Measurements from ENCODE around the gene MRPL27. TPM values are rescaled to one million over a fixed set of nuclear protein-coding genes. Genes with fewer than 3 reads are reported as not detected.
"Not testable (repeated sequence)": the region's sequence is repeated elsewhere in the genome, so short reads cannot be mapped to it uniquely, and the experiment has no call there.

The MRPL27 gene
- total RNA-seq: 38.7 TPM

- FAIRE-seq (no peak), DNase-seq (ENCODE audit: low spot score in 2 of 2) (peak; percentile 73 to 89)
These were observed at the start of gene MRPL27, which contains the start of gene EME1 for GRCh38 chr17:50372758-50373556. Gene MRPL27, minus strand, starts transcription at chr17:50373184. Its CDS starts 14 bp downstream, at chr17:50373170. Gene EME1, plus strand, starts transcription at chr17:50373229. Its CDS starts 1,980 bp downstream, at chr17:50375209.

GRCh38 chr17:50422738-50423137 is 49.8 kb upstream of the MRPL27 start:
- no peak for FAIRE-seq
- DNase-seq (ENCODE audit: low spot score in 2 of 2): no peak

- no peak for DNase-seq (ENCODE audit: low spot score in 2 of 2)
- FAIRE-seq: no peak
These were observed 48.5 kb upstream of the MRPL27 start for GRCh38 chr17:50421308-50422051.

GRCh38 chr17:50420419-50421112 is 47.6 kb upstream of the MRPL27 start:
- DNase-seq (ENCODE audit: low spot score in 2 of 2) (no peak), FAIRE-seq (no peak)

- not testable (repeated sequence) for DNase-seq (ENCODE audit: low spot score in 2 of 2); FAIRE-seq
These were observed 46.6 kb upstream of the MRPL27 start for GRCh38 chr17:50419577-50419976.

- FAIRE-seq (no peak), DNase-seq (ENCODE audit: low spot score in 2 of 2) (no peak)
These were observed 41.8 kb upstream of the MRPL27 start for GRCh38 chr17:50414808-50415207.

- DNase-seq (ENCODE audit: low spot score in 2 of 2) (no peak), FAIRE-seq (no peak)
These were observed 39.3 kb upstream of the MRPL27 start for GRCh38 chr17:50412188-50412732.

GRCh38 chr17:50407921-50408320 is 34.9 kb upstream of the MRPL27 start:
- no peak for FAIRE-seq
- no peak for DNase-seq (ENCODE audit: low spot score in 2 of 2)

GRCh38 chr17:50406578-50406977 is 33.6 kb upstream of the MRPL27 start:
- DNase-seq (ENCODE audit: low spot score in 2 of 2) (no peak), FAIRE-seq (no peak)

- not testable (repeated sequence) for FAIRE-seq; DNase-seq (ENCODE audit: low spot score in 2 of 2)
These were observed 32.4 kb upstream of the MRPL27 start for GRCh38 chr17:50405351-50405750.

- FAIRE-seq; DNase-seq (ENCODE audit: low spot score in 2 of 2): not testable (repeated sequence)
These were observed 26.6 kb upstream of the MRPL27 start for GRCh38 chr17:50399591-50399990.

GRCh38 chr17:50398672-50399071 is 25.7 kb upstream of the MRPL27 start:
- FAIRE-seq; DNase-seq (ENCODE audit: low spot score in 2 of 2): not testable (repeated sequence)

- no peak for FAIRE-seq
- no peak for DNase-seq (ENCODE audit: low spot score in 2 of 2)
These were observed 24.9 kb upstream of the MRPL27 start for GRCh38 chr17:50397919-50398285.

GRCh38 chr17:50397111-50397918 is 24.3 kb upstream of the MRPL27 start, which contains the start of gene LRRC59:
Gene LRRC59, minus strand, starts transcription at chr17:50397523. Its CDS starts 206 bp downstream, at chr17:50397317.
- FAIRE-seq (no peak), DNase-seq (ENCODE audit: low spot score in 2 of 2) (peak; percentile 83 to 90)

- DNase-seq (ENCODE audit: low spot score in 2 of 2) (peak in 1 of 2 donors; percentile 38), FAIRE-seq (no peak)
These were observed 23.5 kb upstream of the MRPL27 start for GRCh38 chr17:50396261-50397110.

GRCh38 chr17:50394711-50395110 is 21.7 kb upstream of the MRPL27 start:
- DNase-seq (ENCODE audit: low spot score in 2 of 2) (no peak), FAIRE-seq (no peak)

- FAIRE-seq (no peak), DNase-seq (ENCODE audit: low spot score in 2 of 2) (no peak)
These were observed 20.7 kb upstream of the MRPL27 start for GRCh38 chr17:50393700-50394099.

GRCh38 chr17:50392621-50393020 is 19.6 kb upstream of the MRPL27 start:
- no peak for DNase-seq (ENCODE audit: low spot score in 2 of 2)
- FAIRE-seq: no peak

GRCh38 chr17:50389534-50389933 is 16.6 kb upstream of the MRPL27 start:
- DNase-seq (ENCODE audit: low spot score in 2 of 2) (no peak), FAIRE-seq (no peak)

Data from frontal cortex (tissue), 4 donors.